Activated T-cell treated with anti-CD3 and anti-CD28 coated beads for 24 hours (primary cell): Measurements from ENCODE around the gene TNFAIP2.

ENCODE experiments used
- DNase-seq: peaks from one replicate; pipeline ENCODE4 v3.0.0-alpha.2; 2020; ENCODE audit warnings: low read depth

TNFAIP2 gene

DNA sequence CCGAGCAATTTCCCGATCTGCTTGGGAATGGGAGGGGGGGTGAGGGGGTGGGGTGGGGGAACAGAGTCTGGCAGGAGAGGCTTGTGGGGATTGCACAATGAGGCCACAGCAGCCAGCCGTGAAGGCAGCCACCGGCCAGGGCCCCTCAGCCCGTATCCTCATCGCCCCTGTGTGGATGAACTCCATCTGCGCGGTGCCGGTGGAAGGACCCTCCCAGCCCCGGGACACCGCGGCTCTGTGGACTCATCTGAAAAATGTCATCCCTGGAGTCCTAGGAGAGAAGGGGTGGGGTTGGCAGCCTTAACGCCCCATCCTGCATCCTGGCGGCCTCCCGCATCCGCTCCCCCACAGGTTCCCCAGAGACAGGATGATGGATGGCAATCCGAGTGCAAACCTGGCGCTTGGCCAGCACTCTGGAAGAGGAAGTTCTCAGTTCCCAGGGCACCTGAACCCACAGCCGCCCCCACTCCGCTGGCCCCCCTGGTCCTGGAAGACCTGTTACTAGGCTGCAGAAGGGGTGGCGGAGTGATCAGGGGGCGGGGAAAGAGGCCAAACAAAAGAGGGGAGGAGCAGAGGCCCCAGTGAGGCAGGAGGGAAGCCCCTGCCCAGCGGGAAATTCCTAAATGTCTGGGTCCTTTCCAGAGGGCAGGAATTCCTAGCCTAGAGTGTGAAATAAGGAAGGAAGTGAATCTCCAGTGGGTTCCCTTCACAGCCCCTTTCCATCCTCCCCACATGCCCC is 1.2 kb upstream of the TNFAIP2 start:
- DNase-seq: no peak

DNA sequence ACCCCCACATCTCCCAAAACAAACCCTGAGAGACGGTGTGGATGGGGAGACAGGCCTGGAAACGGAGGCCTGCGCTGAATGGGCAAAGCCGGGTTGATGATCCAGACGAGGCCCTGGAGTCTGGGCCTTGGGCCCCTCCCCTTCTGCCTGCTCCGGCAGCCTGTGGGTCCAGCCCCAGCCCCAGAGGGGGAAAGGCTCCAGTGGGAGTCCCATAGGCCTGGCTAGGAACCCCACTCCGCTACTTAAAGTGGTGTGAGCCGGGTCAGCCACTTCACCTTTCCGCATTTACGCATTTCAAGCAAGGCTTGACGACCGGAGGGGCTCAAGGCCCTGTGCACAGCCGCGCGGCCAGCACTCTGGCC is 695 bp upstream of the TNFAIP2 start:
- DNase-seq: no peak

DNA sequence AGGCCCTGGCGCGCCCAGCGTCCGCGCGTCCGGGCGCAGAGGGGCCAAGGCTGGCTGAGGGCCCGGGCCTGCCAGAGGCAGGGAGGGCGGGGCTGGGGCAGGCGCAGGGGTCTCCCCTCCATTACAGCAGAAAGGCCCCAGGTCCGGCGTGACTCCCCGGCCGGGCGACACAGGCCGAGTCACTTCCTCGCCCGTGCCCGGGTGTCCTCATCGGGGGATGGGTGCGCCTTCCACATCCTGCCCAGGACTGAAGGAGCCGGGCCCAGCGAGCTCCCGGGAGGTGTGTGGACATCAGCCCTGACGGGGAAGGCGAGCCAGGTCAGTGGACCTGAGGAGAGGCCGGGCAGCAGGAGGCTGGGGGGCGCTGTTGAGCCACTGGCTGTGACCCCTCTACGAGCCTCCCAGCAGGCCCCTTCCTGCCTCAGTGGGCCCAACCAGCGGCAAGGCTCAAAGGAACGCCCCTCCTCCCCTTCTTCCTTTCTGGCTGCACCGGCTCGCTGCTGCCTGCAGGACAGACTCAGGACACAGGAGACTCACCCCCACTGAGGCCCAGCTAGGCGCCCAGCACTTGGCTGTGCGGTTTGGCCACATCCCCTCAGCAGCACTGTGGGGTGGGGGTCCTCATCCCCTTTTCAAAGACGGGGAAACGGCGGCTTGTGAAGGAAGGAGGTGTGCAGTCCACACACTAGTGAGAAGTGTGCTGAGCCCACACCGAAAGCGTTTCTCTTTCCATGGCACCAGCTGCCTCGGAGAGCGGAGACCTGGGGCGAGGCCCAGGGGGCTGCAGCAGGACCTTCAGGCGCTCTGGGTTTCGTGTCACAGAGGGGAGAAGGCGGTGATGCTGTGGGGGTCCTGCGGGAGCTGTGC is 606 bp downstream of the TNFAIP2 start:
- no peak for DNase-seq

DNA sequence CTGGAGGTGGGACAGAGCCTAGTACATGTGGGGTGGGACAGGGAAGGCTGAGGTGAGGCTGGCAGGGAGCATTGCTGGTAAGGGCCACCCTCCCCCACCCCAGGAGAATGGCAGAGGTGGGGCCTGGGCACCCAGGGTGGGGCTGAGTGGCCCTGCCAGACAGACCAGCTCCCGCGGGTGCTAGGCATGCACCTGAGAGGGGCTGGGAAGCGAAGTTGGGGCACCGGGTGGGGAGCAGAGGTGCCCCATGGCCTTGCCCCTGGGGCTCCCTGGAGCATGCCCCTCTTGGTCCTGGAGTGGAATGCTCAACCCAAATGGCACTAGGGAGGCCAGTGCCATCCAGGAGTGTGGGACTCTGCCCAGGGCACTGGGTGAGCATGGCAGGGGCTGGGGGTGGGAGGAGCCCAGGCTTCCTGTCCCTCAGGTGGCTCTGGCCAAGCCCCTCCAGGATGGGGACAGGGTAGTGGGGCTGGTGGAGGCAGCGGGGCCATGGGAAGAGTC is 1.3 kb downstream of the TNFAIP2 start:
- no peak for DNase-seq

DNA sequence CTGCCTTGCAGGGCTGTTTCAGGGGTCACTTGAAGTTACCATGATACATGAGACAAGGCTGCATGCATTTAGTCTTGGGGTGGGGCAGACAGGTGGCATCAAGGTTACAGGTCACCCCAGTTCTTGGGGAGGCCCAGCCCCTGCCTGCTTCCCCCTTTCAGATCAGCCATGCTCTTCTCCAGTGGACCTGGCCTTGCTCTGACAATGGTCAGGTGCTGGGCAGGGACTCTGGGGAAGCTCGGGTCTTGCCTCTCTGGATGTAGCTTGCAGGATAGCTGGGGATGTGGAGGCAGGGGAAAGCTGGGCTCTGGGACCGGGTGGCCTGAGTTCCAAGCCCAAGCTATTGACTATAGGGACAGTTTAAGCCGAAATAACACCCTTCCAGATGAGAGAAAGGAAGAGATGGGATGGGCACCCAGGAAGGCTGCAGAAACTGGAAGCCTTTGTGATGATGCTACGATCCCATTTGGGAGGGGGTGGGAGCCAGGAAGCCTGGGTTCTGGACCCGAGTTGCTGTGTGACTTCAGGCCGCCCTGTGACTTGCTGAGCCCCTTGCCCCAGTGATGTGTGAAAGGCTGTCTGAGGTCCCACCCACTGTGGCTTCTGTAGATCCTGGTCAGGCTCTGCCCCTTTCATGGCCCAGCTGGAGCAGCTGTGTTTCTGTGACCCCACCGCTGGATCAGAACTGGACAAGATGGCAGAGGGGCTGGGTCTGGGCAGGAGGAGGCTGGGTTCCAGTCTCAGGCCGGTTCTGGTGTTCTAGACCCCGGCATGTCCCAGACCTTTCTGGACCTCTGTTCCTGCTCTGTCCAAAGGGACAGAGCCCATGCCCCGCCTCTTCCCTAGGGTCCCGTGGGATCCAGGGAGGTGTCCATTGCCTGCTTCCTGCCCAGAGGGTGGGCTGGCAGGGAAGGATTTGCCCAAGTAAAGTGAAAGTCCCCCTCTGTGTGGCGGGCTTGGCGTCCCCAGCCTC is 2.1 kb downstream of the TNFAIP2 start:
- no peak for DNase-seq

DNA sequence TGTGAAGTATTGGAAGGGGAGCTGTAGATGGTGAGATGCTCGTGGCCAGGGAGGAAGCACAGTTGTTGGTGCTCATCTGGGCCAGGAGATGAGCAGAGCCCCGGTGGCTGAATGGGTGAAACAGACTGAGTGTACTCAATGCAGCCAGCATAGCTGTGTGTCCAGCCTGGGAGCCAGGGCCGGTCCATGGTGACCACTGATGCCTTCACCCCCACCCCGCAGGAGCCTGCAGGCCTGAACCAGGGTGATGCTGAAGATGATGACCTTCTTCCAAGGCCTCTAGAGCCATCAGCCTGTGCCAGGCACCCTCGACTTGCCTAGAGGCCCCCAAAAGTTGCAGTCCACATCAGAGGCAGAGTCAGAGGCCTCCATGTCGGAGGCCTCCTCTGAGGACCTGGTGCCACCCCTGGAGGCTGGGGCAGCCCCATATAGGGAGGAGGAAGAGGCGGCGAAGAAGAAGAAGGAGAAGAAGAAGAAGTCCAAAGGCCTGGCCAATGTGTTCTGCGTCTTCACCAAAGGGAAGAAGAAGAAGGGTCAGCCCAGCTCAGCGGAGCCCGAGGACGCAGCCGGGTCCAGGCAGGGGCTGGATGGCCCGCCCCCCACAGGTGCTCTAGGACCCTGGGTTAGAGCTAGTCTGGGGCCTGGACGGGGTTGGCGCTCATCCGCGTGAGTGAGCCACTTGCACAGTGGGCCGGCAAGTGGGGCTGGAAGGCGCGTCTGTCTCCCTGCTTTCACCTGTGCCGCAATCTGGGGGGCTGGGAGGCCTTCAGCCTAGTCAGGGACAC is 3.0 kb downstream of the TNFAIP2 start:
- no peak for DNase-seq

DNA sequence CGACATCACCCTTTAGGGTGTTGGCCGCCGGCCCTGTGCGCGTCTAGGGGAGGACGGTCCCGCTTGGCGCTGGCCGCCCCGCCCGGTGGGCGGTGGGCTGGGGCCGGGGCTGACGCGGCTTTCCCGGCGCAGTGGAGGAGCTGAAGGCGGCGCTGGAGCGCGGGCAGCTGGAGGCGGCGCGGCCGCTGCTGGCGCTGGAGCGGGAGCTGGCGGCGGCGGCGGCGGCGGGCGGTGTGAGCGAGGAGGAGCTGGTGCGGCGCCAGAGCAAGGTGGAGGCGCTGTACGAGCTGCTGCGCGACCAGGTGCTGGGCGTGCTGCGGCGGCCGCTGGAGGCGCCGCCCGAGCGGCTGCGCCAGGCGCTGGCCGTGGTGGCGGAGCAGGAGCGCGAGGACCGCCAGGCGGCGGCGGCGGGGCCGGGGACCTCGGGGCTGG is 3.6 kb downstream of the TNFAIP2 start:
- DNase-seq: no peak

DNA sequence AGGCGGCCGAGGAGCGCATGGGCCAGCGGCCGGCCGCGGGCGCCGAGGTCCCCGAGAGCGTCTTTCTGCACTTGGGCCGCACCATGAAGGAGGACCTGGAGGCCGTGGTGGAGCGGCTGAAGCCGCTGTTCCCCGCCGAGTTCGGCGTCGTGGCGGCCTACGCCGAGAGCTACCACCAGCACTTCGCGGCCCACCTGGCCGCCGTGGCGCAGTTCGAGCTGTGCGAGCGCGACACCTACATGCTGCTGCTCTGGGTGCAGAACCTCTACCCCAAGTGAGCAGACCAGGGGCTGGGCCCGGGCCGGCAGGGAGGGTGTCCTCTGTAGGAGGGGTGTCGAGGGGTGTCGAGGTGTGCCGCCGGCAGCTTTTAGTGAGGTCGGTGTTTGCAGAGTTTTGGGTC is 4.1 kb downstream of the TNFAIP2 start:
- DNase-seq: no peak

DNA sequence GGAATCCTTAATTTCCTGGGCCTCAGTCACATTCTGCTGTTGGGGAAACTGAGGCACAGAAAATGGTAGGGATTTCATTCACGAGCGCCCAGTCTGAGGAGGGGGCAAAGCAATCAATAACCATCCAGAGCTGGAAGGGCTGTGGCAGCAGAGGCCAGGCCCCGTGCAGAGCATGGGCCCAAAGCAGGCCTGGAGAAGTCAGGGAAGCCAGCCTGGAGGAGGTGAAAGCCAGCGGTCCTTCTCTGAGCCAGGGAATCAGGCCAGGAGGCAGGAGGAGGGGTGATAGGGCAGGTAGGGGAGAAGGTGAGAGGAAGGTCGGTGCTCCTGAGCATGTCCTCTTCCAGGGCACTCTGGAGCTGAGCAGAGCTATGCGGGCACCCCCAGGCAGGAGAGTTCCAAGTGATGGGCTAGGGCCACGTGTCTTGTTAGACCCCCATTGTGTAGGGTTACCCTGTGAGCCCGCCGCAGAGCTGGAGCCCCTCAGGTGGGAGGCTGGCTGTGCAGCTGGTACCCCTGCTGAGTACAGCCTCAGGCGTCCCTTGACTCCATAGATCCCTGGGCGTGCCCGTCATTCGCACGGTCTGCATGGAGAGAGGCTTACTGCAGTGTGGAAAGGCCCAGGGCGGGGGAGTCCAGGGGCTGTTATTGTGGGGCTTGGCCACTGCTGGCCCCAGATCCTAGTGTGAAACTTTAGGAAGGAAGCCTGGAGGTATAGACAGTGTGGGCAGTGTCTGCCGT is 4.8 kb downstream of the TNFAIP2 start:
- no peak for DNase-seq

DNA sequence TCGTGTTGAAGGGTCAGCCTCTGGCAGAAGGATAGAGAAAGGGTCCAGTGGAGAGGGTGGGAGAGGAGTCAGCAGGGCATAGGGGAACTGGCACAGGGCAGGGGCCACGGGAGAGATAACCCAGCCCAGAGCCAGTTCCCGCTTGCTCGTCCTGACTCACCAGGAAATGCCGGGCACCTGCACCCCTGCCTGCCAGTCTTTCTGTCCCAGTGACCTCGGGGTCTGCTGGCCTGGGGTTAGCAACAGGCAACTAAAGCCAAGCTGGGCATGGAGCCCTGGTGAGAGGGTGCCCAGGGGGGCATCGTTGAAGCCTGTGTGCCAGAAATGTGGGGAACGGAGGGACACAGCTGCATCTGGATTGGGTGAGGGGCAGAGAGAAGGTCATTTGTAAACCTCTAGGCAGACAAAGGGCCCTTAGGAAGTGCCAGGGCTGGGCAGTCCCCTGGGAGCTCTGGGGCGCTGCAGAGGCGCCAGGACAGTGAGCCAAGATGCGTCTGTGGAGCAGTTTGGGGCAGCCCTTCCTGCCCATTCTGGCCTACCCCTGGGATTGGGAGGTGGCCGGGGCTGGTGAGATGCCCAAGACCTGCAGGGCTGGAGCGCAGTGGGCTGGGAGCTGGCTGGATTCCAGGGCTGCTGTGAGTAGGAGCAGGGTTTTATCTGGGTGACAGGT is 5.5 kb downstream of the TNFAIP2 start:
- DNase-seq: no peak

DNA sequence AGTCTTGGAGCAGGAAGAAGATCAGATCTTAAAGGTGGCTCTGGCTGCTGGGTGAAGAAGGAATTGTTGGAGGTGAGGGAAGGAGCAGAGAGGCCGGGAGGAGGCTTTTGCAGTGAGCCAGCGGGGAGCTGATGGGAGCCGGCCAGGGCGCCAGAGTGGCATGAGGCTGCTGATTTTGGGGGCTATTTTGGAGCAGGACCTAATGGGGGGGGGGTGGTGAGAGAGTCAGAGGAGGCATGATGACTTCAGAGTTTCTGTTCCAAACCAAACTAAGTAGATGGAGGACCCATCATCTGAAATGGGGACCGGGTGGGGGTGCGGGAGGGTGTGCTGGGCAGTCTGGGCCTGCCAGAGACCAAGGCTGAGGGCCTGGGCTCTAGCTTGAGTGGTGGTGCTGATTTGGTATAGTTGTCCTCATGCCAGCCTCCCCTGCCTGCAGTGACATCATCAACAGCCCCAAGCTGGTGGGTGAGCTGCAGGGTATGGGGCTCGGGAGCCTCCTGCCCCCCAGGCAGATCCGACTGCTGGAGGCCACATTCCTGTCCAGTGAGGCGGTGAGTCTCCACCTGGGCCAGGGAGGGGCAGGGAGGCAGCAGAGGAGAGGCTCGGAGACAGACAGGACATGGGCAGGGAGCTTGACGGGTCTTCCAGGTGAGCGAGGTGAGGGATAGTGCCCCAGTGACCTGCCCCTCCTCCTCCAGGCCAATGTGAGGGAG is 6.2 kb downstream of the TNFAIP2 start:
- DNase-seq: no peak

DNA sequence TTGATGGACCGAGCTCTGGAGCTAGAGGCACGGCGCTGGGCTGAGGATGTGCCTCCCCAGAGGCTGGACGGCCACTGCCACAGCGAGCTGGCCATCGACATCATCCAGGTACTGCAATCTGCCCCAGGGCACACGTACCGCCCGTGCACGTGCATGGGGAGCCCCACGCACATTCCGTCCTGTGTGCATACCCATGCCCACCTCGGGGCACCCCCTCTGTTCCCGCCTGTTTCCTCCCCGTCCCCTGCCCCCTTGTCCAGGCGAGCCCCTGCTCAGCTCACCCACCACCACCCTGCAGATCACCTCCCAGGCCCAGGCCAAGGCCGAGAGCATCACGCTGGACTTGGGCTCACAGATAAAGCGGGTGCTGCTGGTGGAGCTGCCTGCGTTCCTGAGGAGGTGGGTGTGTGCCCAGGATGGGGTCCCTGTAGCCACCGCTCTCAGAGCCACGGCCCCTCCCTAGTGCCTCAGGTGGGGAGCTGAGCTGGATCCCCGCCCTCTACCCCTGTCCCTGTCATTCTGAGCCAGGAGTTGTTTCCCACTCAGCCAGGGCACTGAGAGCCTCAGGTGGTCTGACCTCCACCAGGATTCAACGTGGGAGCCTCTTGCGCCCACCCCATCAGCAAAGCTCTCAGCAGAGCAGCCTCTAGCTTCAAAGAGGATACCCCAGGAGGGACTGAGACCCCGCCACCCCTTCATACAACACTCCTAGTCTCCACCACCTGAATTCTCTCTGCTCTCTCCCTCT is 6.9 kb downstream of the TNFAIP2 start:
- no peak for DNase-seq

DNA sequence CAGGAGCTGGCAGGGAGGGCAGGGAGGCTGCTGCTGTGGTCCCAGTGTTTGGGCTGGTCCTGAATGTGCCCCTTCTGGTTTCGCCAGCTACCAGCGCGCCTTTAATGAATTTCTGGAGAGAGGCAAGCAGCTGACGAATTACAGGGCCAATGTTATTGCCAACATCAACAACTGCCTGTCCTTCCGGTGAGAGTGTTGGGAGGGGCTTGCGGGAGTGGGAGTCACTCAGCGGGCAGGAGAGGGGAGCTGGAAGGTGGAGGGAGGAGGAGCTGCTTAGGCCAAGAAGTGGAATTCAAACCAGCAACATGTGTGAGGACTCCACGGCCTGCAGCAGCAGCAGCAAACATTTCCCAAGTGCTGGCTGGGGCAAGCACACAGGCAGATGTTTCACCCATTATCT is 7.7 kb downstream of the TNFAIP2 start:
- DNase-seq: no peak

DNA sequence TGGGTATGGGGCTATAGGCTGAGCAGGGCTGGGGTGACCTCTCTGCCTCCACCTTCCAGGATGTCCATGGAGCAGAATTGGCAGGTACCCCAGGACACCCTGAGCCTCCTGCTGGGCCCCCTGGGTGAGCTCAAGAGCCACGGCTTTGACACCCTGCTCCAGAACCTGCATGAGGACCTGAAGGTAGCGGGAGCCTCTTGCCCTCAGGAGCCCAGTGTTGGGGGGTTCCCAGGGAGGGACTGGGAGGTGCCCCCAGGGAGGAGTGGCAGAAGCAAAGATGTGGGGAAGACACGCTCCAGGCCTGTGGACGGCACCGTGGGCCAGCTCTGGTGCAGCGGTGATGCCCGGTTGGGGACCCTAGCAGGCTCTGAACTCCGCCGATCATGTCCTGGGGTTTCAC is 8.3 kb downstream of the TNFAIP2 start:
- DNase-seq: no peak

DNA sequence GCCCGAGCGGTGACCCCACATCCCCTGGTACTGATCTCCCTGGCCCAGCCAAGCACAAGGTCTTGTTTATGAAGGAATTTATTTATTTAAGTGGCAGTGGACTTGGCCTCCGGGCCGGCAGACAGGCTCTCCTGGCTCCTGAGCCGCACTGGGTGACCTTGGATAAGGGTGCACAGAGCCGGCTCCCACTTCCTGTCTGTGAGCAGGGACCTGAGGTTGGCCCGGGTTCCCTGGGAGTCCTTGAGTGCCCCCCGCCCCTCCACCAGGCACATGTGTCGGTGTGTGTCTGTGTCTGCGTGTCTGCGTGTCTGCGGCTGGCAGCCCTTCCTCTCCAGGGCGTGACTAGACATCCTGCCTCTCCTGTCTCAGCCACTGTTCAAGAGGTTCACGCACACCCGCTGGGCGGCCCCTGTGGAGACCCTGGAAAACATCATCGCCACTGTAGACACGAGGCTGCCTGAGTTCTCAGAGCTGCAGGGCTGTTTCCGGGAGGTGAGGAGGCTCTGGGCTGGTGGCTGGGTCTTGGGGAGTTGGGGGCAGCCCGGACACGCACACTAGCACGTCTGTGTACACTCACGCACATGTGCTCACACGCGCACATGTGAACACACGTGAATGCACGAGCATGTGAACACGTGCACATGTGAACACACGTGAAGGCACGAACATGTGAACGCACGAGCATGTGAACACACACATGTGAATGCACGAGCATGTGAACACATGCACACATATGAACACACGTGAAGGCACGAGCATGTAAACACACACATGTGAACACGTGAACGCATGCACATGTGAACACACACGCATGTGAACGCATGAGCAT is 9.3 kb downstream of the TNFAIP2 start:
- DNase-seq: no peak

DNA sequence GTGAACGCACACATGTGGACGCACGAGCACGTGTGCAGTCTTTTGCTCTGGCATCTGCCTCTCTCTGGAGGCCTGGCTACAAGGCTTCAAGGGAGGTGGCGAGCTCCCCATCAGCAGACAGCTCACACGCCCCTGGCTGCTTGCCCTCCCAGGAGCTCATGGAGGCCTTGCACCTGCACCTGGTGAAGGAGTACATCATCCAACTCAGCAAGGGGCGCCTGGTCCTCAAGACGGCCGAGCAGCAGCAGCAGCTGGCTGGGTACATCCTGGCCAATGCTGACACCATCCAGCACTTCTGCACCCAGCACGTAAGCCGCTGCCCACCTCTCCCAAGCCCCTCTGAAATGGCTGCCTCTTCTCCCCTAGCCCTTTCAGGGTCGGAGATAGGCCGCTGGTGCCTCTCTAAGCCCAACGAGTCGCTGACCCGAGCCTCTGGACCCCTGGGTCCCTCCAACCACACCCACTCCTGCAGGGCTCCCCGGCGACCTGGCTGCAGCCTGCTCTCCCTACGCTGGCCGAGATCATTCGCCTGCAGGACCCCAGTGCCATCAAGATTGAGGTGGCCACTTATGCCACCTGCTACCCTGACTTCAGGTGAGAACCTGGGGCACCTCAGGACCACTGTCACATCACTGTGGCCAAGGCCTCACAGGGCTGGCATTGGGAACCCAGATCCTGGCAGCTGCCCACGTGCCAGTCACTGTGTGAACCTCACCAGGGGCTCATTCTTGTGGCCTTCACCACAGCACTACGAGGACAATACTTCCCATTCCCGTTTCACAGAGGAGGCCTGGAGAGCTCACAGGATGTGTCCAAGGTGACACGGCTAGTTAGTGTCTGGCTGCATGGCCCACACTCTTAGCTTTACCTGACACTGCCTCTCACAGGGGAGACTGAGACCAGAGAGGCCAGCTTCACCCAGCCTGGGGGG is 10.2 kb downstream of the TNFAIP2 start:
- DNase-seq: no peak

DNA sequence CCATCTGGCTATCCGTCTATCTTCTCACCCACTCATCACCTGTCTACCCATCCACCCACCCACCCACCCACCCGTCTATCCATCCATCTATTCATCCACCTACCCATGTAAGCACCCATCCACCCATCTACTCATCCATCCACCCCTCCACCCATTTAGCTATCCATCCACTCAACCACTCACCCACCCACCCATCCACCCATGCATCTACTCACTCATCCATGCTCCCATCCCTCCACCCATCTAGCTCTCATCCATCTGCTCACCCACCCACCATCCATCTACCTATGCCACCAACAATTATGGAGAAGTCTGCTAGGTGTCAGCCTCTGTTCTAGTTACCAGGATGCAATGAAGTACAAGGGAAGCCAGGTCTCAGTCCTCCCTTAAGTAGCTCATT is 11.1 kb downstream of the TNFAIP2 start:
- DNase-seq: no peak
